Measurements from ENCODE around the gene SUCLG2. TPM values are rescaled to one million over a fixed set of nuclear protein-coding genes. Genes with fewer than 3 reads are reported as not detected.

The SUCLG2 gene
- total and polyA plus RNA-seq, 2 of the 4 experiments (the other 2 are of a cell fraction) = 26.8 to 34.6 TPM

- CTCF ChIA-PET = no interaction called here
- H3K9me3 ChIP-seq (ENCODE audit: control insufficient read depth, insufficient read depth, low read length) = no peaks in the 10 kb centered on the region
- no peak overlapping the region for H4K5ac ChIP-seq (ENCODE audit: low read depth, low read length)
- no peaks in the 10 kb centered on the region for H3K27me3 ChIP-seq (ENCODE audit: control insufficient read depth, insufficient read depth, low read length)
- H4K91ac ChIP-seq (ENCODE audit: insufficient read depth, low read depth, low read length) = no peak overlapping the region
- H2BK5ac ChIP-seq (ENCODE audit: low read depth, low read length, poor library complexity, severe bottlenecking) = no peak overlapping the region
- H3K23ac ChIP-seq (ENCODE audit: low read depth, low read length) = no peak overlapping the region
- POLR2A ChIA-PET (ENCODE audit: unreplicated experiment) = no interaction called here
- dilution Hi-C loops (cut with HindIII; ENCODE audit: low sequenced_read_pairs, unreplicated experiment) = no loop called here
- no peak for DNase-seq
- no peak overlapping the region for H2BK15ac ChIP-seq (ENCODE audit: low read depth, low read length)
- H3K9me1 ChIP-seq (ENCODE audit: insufficient read depth, low read length) = no peaks in the 10 kb centered on the region
- intact Hi-C loops (cut with micrococcal nuclease) = no loop called here
- no TSS peak for BruUV-seq (replicated peaks)
- no peak overlapping the region for H2BK120ac ChIP-seq (ENCODE audit: low read depth, low read length)
- H3K14ac ChIP-seq (replicated peaks; ENCODE audit: low read depth, low read length) = no peak overlapping the region
- H4K8ac ChIP-seq (ENCODE audit: low read depth in 2 of 2, low read length in 2 of 2) = no peak overlapping the region
- H2AFZ ChIP-seq (replicated peaks; ENCODE audit: low read length, poor library complexity) = no peak overlapping the region
- H2BK20ac ChIP-seq (ENCODE audit: low read depth, low read length) = no peak overlapping the region
- in situ Hi-C loops (cut with MboI; ENCODE audit: low sequenced_read_pairs) = no loop called here
- H3K79me1 ChIP-seq (ENCODE audit: low read depth in 1 of 2, low read length in 2 of 2) = no peaks in the 10 kb centered on the region; a peak in 1 of 4 replicates
- H3K4me1 ChIP-seq (ENCODE audit: control insufficient read depth, insufficient read depth, low read length) = no peaks in the 10 kb centered on the region
- H3K56ac ChIP-seq (ENCODE audit: extremely low read depth, insufficient read depth, low read length) = no peak overlapping the region
- no peak overlapping the region for H2AK5ac ChIP-seq (ENCODE audit: low read depth, low read length)
- no peak overlapping the region for H3K4me2 ChIP-seq (ENCODE audit: low read depth, low read length)
- no peak overlapping the region for H3K9ac ChIP-seq (ENCODE audit: low read depth, low read length)
- H3K27ac ChIP-seq (ENCODE audit: insufficient read depth, low read length) = no peak overlapping the region
- no peaks in the 10 kb centered on the region for H4K20me1 ChIP-seq (ENCODE audit: insufficient read depth, low read length)
- no peaks in the 10 kb centered on the region for H3K36me3 ChIP-seq (ENCODE audit: control insufficient read depth, insufficient read depth, low read length)
- H2AK9ac ChIP-seq (replicated peaks; ENCODE audit: low read depth, low read length, poor library complexity) = no peak overlapping the region
- H3K4me3 ChIP-seq (ENCODE audit: insufficient read depth, low read depth, low read length) = no peak overlapping the region
- H3K18ac ChIP-seq (ENCODE audit: low read depth, low read length) = no peak overlapping the region
- no peak for ATAC-seq (ENCODE audit: low read depth)
- TF ChIP-seq MAFK (IDR thresholded peaks at IDR 0.05; ENCODE audit: low read depth, low read length) (no peak), NFE2L2 (IDR thresholded peaks at IDR 0.05; ENCODE audit: low read depth, low read length) (no peak), CEBPB (IDR thresholded peaks at IDR 0.05; ENCODE audit: low read depth, low read length) (no peak), MXI1 (IDR thresholded peaks at IDR 0.05; ENCODE audit: borderline replicate concordance, low read depth, low read length) (no peak), RFX5 (IDR thresholded peaks at IDR 0.05; ENCODE audit: low read depth, low read length) (no peak), RCOR1 (IDR thresholded peaks at IDR 0.05; ENCODE audit: insufficient replicate concordance, low read length) (no peak), CHD1 (IDR thresholded peaks at IDR 0.05; ENCODE audit: low read depth, low read length) (no peak), BHLHE40 (IDR thresholded peaks at IDR 0.05; ENCODE audit: low read depth, low read length) (no peak)
- TF ChIP-seq, protein P1, sequence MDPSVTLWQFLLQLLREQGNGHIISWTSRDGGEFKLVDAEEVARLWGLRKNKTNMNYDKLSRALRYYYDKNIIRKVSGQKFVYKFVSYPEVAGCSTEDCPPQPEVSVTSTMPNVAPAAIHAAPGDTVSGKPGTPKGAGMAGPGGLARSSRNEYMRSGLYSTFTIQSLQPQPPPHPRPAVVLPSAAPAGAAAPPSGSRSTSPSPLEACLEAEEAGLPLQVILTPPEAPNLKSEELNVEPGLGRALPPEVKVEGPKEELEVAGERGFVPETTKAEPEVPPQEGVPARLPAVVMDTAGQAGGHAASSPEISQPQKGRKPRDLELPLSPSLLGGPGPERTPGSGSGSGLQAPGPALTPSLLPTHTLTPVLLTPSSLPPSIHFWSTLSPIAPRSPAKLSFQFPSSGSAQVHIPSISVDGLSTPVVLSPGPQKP (IDR thresholded peaks at IDR 0.05; ENCODE audit: borderline replicate concordance, low read depth, low read length) = no peak
- no peak overlapping the region for H3K4ac ChIP-seq (ENCODE audit: low read depth, low read length)
Measured at GRCh38 chr3:67423722-67424121, 230.7 kb downstream of the SUCLG2 start.

All from IMR-90 (cell line).